ENCODE measurements around the gene CDK7. TPM values are rescaled to one million over a fixed set of nuclear protein-coding genes. Genes with fewer than 3 reads are reported as not detected.

The CDK7 gene
- total RNA-seq, 2 donors from 2014 or later: 4.0 to 14.5 TPM

DNA sequence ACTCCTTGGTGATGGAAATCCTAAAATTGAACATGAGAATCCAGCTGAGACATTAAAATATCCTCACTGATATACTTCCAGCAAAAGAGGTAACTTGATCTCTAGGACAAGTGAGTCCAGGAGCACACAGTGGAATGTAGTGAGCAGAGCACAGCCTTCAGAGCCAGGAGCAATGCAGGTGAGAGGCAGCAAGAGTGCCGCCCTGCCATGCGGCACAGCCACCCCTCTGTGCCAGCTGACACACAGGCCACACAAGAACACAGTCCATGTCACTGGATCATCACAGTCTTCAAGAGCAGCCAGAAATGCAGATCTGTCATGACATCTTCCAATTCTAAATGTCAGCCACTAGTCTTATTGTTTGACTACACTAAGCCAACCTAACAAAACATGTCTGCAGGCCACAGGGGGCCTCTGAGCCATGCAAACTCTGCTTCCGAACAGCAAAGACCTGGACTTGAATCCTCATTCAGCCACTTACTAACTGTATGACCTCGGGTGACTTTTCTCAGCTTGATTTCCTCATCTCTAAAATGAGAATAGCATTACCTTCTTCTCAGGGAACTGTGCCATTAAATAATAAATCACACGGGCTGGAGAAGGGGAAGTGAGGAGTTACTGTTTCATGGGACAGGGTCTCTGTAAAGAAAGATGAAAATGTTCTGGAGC, 50.9 kb downstream of the CDK7 start:
- H3K4me1 ChIP-seq: no peaks in the 10 kb centered on the region
- no peak for DNase-seq
- no peak for ATAC-seq
- H3K27me3 ChIP-seq: no peaks in the 10 kb centered on the region
- peaks cover 0 to 7% of the 10 kb centered on the region in 2 donors for H3K36me3 ChIP-seq (replicated peaks in 1 of 2; ENCODE audit: insufficient read depth in 1 of 2, low read depth in 2 of 2)
- no peak overlapping the region for H3K4me3 ChIP-seq
- no peak overlapping the region for H3K27ac ChIP-seq
- intact Hi-C loops (cut with DNase I): no loop called here
- TF ChIP-seq POLR2A (IDR thresholded peaks at IDR 0.05): no peak
- TF ChIP-seq, protein P1, sequence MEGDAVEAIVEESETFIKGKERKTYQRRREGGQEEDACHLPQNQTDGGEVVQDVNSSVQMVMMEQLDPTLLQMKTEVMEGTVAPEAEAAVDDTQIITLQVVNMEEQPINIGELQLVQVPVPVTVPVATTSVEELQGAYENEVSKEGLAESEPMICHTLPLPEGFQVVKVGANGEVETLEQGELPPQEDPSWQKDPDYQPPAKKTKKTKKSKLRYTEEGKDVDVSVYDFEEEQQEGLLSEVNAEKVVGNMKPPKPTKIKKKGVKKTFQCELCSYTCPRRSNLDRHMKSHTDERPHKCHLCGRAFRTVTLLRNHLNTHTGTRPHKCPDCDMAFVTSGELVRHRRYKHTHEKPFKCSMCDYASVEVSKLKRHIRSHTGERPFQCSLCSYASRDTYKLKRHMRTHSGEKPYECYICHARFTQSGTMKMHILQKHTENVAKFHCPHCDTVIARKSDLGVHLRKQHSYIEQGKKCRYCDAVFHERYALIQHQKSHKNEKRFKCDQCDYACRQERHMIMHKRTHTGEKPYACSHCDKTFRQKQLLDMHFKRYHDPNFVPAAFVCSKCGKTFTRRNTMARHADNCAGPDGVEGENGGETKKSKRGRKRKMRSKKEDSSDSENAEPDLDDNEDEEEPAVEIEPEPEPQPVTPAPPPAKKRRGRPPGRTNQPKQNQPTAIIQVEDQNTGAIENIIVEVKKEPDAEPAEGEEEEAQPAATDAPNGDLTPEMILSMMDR (IDR thresholded peaks at IDR 0.05): no peak
- H3K9me3 ChIP-seq: no peaks in the 10 kb centered on the region
- WGBS, 2 donors: 71 to 76% methylated on average over 5 of the region's 5 CpGs

- DNase-seq: no peak
- H3K27ac ChIP-seq: no peak overlapping the region
- no peak overlapping the region for H3K4me3 ChIP-seq
- no peaks in the 10 kb centered on the region for H3K27me3 ChIP-seq
- H3K4me1 ChIP-seq: no peaks in the 10 kb centered on the region
- TF ChIP-seq POLR2A (IDR thresholded peaks at IDR 0.05): no peak
- TF ChIP-seq, protein P1 (IDR thresholded peaks at IDR 0.05): no peak
- H3K9me3 ChIP-seq: no peaks in the 10 kb centered on the region
- peaks cover 0 to 4% of the 10 kb centered on the region in 2 donors for H3K36me3 ChIP-seq (replicated peaks in 1 of 2; ENCODE audit: insufficient read depth in 1 of 2, low read depth in 2 of 2)
- ATAC-seq: no peak
- 67 to 70% methylated on average over 2 of the region's 2 CpGs for WGBS, 2 donors
- intact Hi-C loops (cut with DNase I): no loop called here
Measured at GRCh38 chr5:69288069-69288468, 53.4 kb downstream of the CDK7 start.

- no peaks in the 10 kb centered on the region for H3K9me3 ChIP-seq
- intact Hi-C loops (cut with DNase I): no loop called here
- ATAC-seq: no peak
- no peak for TF ChIP-seq POLR2A (IDR thresholded peaks at IDR 0.05)
- TF ChIP-seq, protein P1 (IDR thresholded peaks at IDR 0.05): no peak
- H3K36me3 ChIP-seq (replicated peaks in 1 of 2; ENCODE audit: insufficient read depth in 1 of 2, low read depth in 2 of 2): peaks cover 0 to 4% of the 10 kb centered on the region in 2 donors
- H3K4me1 ChIP-seq: no peaks in the 10 kb centered on the region
- no peaks in the 10 kb centered on the region for H3K27me3 ChIP-seq
- no peak for DNase-seq
- WGBS, 2 donors: 100% methylated on average over 1 of the region's 1 CpG
- no peak overlapping the region for H3K4me3 ChIP-seq
- no peak overlapping the region for H3K27ac ChIP-seq
Measured at GRCh38 chr5:69288688-69289087, 54.0 kb downstream of the CDK7 start.

GRCh38 chr5:69292306-69292705, 57.6 kb downstream of the CDK7 start:
- no peak for TF ChIP-seq POLR2A (IDR thresholded peaks at IDR 0.05)
- TF ChIP-seq, protein P1 (IDR thresholded peaks at IDR 0.05): no peak
- Histone ChIP-seq H3K36me3 (replicated peaks in 1 of 2; ENCODE audit: insufficient read depth in 1 of 2, low read depth in 2 of 2) (peaks cover 0 to 3% of the 10 kb centered on the region in 2 donors), H3K27ac (no peak overlapping the region), H3K4me1 (no peaks in the 10 kb centered on the region), H3K27me3 (no peaks in the 10 kb centered on the region), H3K4me3 (no peak overlapping the region), H3K9me3 (no peaks in the 10 kb centered on the region)
- 84 to 98% methylated on average over 2 of the region's 2 CpGs for WGBS, 2 donors
- DNase-seq (no peak), ATAC-seq (no peak)
- intact Hi-C loops (cut with DNase I): no loop called here

- Histone ChIP-seq H3K9me3 (no peaks in the 10 kb centered on the region), H3K4me1 (no peaks in the 10 kb centered on the region), H3K27me3 (no peaks in the 10 kb centered on the region), H3K4me3 (no peak overlapping the region), H3K36me3 (replicated peaks in 1 of 2; ENCODE audit: insufficient read depth in 1 of 2, low read depth in 2 of 2) (no peaks in the 10 kb centered on the region), H3K27ac (no peak overlapping the region)
- TF ChIP-seq, protein P1 (IDR thresholded peaks at IDR 0.05): no peak
- TF ChIP-seq POLR2A (IDR thresholded peaks at IDR 0.05): no peak
- DNase-seq: no peak
- WGBS, 2 donors: 50 to 71% methylated on average over 1 of the region's 1 CpG
- peak; percentile 50 for ATAC-seq
- intact Hi-C loops (cut with DNase I): no loop called here
Measured at GRCh38 chr5:69293882-69294281, 59.2 kb downstream of the CDK7 start.
